HG03442 (cell line): ENCODE measurements around the gene PPP3CA.
A peak's percentile ranks its signal among the peaks of the same experiment; 100 is the strongest.
"Not testable (repeated sequence)": the region's sequence is repeated elsewhere in the genome, so short reads cannot be mapped to it uniquely, and the experiment has no call there.

Source experiments
- ATAC-seq: cut with Tn5 transposase; IDR thresholded peaks from one replicate; pipeline ENCODE4 v1.9.1; 2021; ENCODE audit warnings: mild to moderate bottlenecking, moderate library complexity; ENCODE audit not compliant: unreplicated experiment

Gene PPP3CA

DNA sequence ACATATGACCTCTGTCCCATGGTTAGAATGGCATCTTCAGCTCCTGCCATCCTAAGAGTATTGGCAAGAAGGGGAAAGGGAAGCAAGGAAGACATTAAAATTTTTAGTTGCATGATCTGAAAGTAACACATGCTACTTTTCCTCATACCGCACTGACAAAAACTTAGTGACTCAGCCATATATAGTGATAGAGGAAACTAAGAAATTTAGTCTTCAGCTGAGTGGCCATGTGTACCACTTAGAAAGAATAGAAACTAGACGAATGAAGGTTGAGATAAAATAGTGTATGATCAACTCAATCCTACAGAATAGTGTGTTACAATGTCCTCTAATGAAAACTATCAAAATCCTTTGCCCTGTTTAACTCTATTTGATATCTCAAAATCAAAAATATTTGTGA, 164.1 kb downstream of the PPP3CA start:
- ATAC-seq: no peak

DNA sequence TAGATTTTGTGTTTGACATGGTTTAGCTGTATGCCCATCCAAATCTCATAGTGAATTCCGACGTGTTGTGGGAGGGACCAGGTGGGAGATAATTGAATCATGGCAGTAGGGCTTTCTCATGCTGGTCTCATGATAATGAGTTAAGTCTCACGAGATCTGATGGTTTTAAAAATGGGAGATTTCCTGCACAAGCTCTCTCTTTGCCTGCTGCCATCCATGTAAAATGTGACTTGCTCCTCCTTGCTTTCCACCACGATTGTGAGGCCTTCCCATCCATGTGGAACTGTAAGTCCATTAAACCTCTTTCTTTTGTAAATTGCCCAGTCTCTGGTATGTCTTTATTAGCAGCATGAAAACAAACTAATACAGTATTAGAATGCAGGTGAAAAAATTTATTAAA, 164.6 kb downstream of the PPP3CA start:
- ATAC-seq: not testable (repeated sequence)

DNA sequence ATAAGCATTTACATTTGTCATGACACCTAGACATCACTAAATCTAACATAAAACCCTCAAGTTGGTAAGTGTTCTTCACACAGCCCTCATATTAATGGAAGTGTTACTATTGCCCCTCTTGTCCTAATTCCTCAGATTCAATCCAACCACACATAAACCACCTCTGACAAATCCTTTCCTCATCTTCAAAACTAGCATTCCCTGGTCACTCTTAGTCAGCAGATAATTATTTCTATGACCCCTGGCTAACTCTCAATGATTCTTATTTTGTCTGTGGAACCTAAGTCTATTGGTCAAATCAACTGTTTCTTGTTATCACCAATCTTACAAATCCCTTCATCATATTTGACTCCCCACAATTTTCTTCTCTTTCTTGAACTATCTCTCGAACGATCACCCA, 168.6 kb downstream of the PPP3CA start:
- no peak for ATAC-seq

DNA sequence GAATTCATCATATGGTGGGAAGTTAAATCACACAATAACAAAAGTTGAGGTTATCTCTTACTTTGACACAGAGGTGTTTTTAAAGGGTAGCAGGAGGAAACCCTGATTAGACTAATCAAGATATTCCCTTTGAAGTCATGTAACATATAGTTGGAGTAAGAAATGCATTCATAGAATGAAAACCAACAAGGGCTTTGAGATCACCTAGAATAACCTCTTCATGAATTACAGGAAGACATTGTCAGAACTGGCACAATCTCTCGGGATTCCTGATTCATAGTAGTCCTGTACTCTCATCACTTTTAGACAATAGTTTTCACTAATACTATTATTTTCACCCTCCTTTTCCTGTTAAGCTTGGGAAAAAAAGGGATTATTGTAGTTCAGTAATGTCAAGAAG, 170.2 kb downstream of the PPP3CA start:
- no peak for ATAC-seq

DNA sequence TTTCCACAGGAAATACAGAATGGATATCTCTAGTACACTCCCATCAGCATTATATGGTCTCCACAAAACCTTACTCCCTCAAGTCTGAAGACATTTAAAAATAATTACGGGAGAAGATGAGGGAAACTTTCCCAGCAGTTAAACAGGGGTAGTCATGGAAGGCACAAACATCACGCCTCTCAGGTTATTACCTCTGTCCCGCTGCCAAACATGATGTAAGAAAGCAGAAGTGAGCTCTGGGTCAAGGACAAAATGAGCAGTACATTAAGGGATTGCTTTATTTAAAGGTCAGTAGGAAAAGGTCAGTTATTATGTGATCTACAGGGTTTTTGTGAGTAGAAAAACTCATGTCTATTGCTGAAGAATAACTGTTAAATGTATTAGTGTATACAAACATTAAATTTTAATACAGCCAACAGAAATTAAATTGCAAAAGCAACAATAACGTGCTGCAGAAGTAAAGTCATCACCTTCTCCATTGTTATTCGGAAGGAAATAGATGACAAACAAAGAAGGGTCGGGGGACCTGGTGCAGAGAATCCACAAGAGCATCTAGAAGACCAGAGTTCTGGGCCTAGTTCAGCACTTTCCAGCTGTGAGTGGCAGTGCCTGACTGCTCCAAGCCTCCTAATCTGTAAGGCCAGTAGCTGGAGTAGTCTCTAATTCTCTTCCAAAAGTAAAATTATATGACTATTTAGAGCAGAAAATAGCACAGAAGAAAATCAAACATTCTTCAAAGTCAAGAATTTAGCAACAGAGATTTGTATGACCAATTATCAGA, 171.2 kb downstream of the PPP3CA start:
- no peak for ATAC-seq

DNA sequence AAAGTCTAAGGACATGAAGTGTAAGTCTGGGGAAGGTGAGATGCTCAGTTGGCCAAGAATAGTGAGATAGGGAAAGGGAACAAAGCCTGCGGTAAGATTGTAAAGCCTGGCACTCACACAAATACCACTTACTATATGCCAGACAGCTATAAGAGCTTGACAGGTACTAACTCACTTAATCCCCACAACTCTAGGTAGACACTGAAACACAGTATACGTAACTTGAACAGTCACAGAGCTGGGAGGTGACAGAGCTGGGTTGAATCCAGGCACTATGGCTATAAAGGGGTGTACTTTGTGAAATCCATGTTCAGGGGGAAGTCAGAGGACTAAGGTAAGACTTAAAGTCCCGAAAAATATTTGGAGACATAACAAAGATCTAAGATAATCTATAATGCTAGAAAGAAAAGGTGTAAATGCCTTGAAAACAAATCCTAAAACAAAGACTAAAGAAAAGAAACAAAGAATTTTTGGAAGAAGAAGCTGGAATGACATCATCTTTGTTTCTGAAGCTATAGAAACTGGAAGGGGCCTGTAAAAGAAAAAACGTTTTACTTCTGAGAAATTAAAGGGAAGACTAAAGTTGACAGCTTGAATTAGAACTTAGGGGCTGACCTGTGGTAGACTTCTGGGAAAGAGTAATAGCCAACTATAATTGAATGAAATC, 172.5 kb downstream of the PPP3CA start:
- no peak for ATAC-seq

DNA sequence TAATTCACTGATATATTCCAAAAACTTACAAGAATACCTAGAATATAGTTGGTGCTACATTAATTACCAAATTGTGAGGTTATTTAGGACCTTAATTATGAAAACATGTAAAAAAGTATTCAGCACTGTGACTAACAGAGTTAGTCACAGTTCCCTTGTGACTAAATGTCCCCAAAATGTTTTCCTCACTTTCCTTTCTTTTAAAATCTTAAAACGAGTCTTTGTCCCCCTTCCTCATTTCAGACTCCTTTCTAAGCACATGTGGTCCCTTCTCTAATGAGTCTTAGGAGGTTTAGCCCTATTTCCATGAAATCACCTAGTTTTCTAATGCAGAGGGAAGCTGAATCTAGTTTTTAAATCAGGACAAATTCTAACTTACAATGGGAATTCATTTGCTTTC, 175.0 kb downstream of the PPP3CA start:
- no peak for ATAC-seq

DNA sequence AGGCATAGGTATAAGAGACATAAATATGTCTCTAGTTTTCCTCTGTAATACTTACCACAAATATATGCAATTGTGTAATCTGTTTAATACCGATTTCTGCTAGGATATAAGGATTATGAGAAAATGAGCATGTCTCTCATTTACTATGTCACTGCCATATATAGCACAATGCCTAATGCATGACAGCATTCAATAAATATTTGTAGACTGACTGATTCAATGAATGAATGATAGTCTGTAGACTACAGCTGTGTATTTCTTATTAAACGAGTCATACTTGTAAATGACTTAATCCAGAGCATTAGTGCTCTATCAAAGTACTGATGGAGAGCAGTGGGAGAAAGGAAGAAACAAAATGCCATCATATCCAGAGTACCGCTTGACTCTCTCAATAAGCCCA, 175.6 kb downstream of the PPP3CA start:
- ATAC-seq: no peak

DNA sequence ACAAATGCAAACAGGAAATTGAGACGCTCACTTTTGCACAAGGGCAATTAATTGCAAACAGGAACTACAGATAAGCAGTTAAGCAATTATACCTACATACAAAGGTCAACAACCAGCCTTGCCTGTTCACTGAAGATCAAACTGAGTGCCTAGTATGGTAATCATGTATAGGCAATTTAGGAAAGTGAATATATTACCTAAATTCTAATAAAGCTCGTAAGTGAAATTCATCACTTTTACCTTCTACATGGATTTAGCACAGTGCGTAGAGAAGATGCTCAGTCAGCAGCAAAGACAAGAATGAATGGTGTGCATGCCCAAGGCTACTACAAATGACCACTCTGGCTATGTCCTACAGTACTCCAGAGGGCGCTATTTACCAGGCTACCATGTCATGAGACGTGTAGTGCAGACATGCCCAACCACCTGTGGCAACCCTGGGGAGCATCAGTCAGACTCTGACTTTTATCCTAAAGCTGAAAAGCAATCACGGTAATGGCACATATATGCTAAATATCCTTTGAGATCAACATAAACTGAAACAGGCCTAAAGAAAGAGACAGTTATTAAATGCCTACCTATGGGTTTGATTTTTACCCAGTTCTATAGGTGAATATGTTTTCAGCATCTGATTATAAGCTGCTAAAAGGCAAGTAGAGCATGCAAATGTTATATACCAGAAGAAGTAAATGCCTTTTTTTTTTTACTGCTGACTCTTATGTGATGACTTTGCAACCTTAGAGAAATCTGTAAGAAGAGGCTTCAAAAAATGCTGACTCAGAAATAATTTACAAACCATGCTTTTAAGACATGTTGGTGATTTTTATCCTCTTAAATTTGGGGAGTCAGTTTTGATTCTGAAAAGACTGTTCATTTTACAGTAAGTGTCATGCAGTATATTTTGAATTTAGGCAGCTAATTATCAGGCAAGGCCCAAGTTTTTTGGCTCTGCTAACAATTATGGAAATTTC, 178.0 kb downstream of the PPP3CA start:
- ATAC-seq: peak; percentile 99

DNA sequence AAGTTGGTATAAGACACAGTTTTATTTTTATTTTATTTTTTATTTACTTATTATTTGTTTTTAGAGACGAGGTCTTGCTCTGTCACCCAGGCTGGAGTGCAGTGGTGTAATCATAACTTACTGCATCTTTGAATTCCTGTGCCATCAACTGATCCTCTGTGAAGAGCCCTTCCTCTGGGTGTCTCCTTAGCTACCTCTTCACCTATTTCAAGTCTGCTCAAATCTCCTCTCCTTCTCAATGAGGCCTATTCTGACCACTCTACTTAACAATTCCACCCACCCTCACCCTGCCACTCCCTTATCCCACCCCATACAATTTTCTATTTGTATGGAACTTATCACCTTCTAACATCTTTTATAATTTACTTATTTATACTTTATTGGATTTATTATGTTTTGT, 183.4 kb downstream of the PPP3CA start:
- ATAC-seq: no peak

DNA sequence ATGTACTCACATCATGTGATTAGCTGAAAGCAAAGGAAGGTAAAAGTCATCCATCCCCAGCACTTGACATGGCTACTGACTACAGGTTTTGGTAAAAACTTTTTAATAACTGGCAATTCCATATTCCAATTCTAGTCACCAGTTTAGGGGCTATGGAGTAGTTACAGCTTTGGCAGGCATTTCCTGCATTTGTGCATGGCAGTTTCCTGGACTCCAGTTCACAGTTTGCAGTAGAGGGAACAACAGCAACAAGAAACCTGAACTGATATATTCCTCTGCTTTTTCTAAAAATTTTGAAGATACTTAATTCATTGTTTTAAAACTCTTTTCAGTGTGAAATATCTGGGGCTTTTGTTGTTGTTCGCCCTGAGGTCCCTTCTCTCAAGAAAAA, 184.3 kb downstream of the PPP3CA start:
- no peak for ATAC-seq

DNA sequence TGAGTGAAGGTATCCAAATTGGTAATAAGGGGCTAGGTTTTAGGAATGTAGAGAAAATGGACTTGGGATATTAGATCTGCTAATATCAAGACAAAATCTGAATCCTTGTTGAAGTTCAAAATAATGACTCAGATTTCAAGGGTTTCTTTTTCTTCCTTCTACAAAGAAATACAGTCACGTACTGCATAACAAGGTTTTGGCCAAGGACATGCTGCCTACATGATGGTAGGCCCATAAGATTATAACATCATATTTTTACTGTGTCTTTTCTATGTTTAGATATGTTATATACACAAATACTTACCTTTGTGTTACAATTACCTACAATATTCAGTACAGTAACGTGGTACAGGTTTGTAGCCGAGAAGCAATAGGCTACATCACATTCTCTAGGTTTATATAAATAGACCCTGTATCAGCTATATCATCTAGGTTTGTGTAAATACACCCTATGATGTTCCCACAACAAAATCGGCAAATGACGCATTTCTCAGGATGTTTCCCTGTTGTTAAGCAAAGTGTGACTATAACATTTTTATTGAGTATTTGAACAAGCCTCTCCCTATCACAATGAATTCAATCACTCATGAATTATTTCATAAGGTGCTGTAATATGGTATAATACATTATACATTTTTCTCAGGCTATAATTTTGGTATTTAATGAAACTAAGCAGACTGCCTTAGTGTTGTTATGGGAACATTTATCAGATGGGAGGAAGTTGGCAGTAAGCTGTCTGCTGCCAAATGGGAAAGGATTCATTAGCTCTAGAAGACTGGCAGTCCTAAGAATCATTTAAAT, 186.3 kb downstream of the PPP3CA start:
- no peak for ATAC-seq

DNA sequence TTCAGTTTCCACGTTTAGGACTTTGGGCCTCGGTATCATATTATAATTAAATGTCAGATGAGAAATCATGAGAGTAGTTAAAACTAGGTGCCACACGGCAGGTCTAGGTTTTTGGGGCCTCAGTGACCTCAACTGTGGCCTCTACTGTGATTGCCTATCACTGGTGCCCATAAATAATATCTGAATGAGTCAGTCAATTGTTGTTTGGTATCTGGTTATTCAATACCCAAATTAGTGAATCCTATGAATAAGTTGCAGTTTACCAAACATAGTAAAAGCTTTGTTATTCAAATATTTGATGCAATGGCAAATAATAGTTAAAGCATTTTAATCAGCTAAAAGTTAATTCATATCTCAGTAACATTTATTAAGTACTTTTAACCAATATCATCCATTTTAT, 188.8 kb downstream of the PPP3CA start:
- no peak for ATAC-seq

DNA sequence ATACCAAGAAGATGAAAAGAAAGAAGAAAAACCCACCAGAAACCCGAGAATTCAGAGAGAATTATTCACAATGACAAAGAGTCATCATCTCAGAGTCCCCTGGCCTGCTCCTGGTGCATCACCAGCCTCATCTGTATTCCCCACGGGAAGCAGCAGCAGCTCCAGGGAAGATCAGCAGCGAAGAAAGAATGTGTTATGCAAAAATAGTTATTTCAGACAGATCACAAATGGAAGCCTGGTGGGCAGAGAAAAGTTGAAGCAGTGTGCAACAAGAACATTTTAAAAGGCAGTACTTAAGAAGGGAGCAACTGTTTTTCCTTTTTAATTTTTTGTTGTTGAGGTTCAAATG, 189.2 kb downstream of the PPP3CA start:
- ATAC-seq: no peak

DNA sequence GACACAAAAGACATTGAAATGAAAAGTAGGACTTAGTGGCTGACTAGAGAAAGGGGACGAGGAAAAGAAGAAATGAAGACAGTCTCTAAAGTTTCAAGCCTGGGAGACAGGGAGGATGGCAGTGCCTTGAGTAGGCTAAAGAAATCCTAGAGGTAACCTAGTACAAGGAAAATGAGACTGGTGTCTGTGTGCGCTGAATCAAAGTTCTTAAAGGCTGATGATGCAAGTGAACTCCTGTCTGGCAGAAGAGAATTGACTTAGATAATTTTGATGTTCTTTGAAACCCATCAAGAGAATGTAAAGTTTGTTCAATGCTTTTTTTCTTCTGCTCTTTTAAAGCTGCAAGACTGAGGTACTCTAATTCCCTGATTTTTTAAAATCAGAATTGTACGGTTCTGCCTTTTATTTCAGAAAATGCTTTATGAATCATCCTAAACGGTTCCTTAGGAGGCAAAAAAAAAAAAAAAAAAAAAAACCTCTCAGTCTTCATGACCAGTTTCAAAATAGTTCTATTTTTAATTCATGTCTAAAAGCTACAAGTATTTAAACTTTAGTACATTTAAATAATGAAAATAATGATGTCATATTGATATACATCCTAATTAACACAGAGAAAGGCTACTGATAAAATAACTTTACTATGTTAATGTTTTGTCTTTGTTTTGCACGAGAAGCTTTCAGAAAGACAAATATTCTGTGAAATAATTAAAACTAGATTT, 189.8 kb downstream of the PPP3CA start:
- no peak for ATAC-seq

DNA sequence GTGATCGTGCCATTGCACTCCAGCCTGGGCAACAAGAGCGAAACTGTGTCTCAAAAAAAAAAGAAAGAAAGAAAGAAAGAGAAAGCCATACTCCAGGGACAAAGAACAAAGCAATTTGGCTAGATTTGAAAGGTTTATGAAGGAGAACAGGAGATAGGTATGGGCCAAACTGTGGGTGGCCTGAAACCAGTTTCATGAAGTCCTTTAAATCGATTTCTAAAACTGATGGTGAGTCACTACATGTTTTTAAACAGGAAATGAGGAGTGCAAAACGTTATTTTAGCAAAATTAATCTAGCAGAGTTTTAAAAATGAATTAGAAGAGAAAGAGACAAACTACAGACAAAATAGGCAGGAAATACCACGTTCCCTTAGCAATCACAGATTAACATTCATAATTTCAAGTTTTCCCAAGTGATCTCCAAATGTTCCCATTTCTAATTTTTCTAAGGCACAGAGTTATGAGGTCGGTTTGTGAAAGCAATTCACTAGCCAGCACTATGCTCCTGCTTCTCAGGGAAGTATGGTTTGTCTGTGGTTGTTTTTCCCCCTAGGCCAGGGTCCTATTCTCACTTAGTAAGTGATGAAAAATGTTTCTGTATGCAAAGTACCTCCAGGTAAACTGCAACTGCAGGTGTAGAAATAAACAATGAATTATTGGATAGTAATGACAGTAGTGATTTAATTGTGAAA, 190.6 kb downstream of the PPP3CA start:
- ATAC-seq: peak; percentile 65

DNA sequence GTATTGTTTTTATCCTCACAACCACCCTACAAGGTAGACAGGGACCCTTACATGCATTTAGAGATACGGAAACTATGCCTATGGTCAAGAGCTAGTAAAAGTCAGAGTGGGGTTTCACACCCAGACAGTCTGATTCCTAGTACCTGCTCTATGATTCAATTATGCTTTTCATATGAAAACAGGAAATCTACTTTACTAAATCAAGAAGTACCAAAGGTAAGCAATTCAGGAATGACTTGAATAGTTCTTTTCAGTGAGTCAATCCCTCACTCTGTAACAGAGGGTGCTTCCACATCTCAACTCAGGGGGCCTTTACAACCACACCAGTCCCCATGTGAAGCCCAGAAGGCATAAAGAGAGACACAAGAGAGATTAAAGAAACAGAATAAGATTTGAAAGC, 191.4 kb downstream of the PPP3CA start:
- ATAC-seq: no peak

DNA sequence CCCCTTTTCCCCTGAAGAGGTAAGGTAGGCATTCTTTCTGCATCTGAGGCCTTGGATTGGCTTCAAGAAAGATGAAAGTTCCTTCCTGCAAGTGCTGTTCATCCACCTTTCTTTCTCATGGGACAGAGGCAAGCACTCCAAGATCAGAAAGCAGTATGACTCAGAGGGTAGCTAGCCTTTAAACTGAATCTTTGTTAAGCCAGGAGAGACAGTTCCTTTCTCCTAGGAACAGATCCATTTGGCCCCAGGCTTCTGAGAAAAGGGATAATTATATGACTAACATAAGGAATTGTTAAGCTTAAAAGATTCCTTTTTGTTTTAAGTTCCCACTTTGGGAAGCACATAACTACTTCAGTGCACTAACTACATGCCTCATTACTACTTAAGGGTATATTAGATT, 192.0 kb downstream of the PPP3CA start:
- no peak for ATAC-seq

DNA sequence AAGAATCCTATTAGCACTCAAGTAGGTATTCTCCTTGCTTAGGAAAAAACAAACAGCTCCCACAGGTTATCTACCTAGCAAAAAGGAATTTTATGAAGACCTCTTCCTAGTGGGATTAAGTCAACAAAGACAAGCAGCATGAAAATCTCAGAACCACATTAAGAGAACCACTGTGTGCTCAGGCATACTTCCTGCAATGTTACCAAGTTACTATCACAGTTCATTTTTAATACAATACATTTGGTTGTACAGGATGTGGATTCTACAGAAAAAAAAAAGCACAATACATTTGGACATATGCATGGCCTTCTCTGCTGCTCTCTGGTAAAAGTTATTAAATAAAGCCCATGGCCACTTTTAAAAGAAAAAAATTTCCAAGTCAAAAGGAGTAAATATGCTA, 193.7 kb downstream of the PPP3CA start:
- ATAC-seq: no peak

DNA sequence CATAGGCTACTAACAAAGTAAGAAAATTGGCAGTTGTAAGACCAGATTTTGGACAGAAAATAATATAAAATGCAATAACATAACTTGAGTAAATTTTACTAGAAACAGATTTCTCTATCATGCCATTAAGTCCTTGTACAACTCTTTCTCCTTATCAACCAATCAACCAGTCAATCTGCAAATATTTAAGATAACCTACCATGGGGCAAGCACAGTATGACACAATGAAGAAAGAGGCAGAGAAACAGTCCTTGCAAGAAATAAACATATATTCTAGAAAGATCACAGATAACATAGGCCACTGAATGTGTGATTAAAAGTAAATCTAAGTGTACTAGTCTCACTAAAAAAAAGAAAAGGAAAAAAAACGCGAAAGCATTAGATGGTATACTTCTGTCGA, 194.8 kb downstream of the PPP3CA start:
- ATAC-seq: no peak
